Left renal pelvis (tissue), 4 donors: Measurements from ENCODE around the gene EPHA4. TPM values are rescaled to one million over a fixed set of nuclear protein-coding genes. Genes with fewer than 3 reads are reported as not detected.

ENCODE experiments used
- DNase-seq, 4 donors: peaks; one replicate each; pipeline ENCODE4 v3.0.0-alpha.2; 2013; ENCODE audit warnings: low read depth in 4 of 4, low spot score in 3 of 4
- polyA plus RNA-seq, 4 donors: library from polyadenylated mRNA; unstranded; fragments of 120-200 nt; gene quantifications; one replicate each; pipeline ENCODE4 v1.2.1, GENCODE V29; 2013; ENCODE audit not compliant: insufficient read length in 4 of 4

The EPHA4 gene
- polyA plus RNA-seq, 4 donors = 26.5 to 63.8 (median 54.6) TPM

- no peak for DNase-seq
These were observed 122.7 kb downstream of the EPHA4 start for GRCh38 chr2:221449406-221449805.

GRCh38 chr2:221448844-221449390, 123.2 kb downstream of the EPHA4 start:
- no peak for DNase-seq

GRCh38 chr2:221448057-221448843, 123.9 kb downstream of the EPHA4 start:
- DNase-seq = no peak

GRCh38 chr2:221447310-221447709, 124.8 kb downstream of the EPHA4 start:
- DNase-seq = no peak

GRCh38 chr2:221446140-221446539, 126.0 kb downstream of the EPHA4 start:
- no peak for DNase-seq

- DNase-seq = no peak
These were observed 128.0 kb downstream of the EPHA4 start for GRCh38 chr2:221444106-221444505.

- no peak for DNase-seq
These were observed 128.5 kb downstream of the EPHA4 start for GRCh38 chr2:221443645-221444044.

- DNase-seq = peak in 3 of 4 donors; percentile 26 to 46 (median 26)
These were observed 130.0 kb downstream of the EPHA4 start for GRCh38 chr2:221442128-221442527.

GRCh38 chr2:221439761-221440479, 132.2 kb downstream of the EPHA4 start:
- no peak for DNase-seq

GRCh38 chr2:221437056-221437455, 135.0 kb downstream of the EPHA4 start:
- DNase-seq = no peak

GRCh38 chr2:221435171-221435570, 136.9 kb downstream of the EPHA4 start:
- no peak for DNase-seq

- no peak for DNase-seq
These were observed 138.0 kb downstream of the EPHA4 start for GRCh38 chr2:221434142-221434541.

- DNase-seq = no peak
These were observed 140.6 kb downstream of the EPHA4 start for GRCh38 chr2:221431477-221431876.

GRCh38 chr2:221429741-221430491, 142.2 kb downstream of the EPHA4 start:
- DNase-seq = no peak

- DNase-seq = no peak
These were observed 143.2 kb downstream of the EPHA4 start for GRCh38 chr2:221428896-221429295.

- DNase-seq = no peak
These were observed 145.2 kb downstream of the EPHA4 start for GRCh38 chr2:221426929-221427328.

GRCh38 chr2:221425891-221426290, 146.2 kb downstream of the EPHA4 start:
- DNase-seq = no peak

GRCh38 chr2:221425353-221425752, 146.8 kb downstream of the EPHA4 start:
- DNase-seq = no peak

- DNase-seq = no peak
These were observed 148.8 kb downstream of the EPHA4 start for GRCh38 chr2:221423210-221423804.

- DNase-seq = no peak
These were observed 149.4 kb downstream of the EPHA4 start for GRCh38 chr2:221422516-221423209.
